GM23248 (cell line): ENCODE measurements around the gene CST6. TPM values are rescaled to one million over a fixed set of nuclear protein-coding genes. Genes with fewer than 3 reads are reported as not detected.

Experiments
- DNase-seq: peaks from one replicate; pipeline ENCODE4 v3.0.0-alpha.2; 2015
- H2AFZ ChIP-seq: fragments of 200-600 bp; sonication (generic); 2 replicates; pipeline ENCODE4 v1.6.1; 2016; ENCODE audit warnings: antibody characterized with exemption
- H3F3A ChIP-seq: fragments of 200-600 bp; sonication (generic); 2 replicates; pipeline ENCODE4 v1.6.1; 2016; ENCODE audit warnings: mild to moderate bottlenecking, antibody characterized with exemption, mixed run types; ENCODE audit not compliant: insufficient read depth
- H3K27ac ChIP-seq: fragments of 200-600 bp; sonication (generic); 2 replicates; pipeline ENCODE4 v1.5.1; 2016; ENCODE audit warnings: mild to moderate bottlenecking
- H3K27me3 ChIP-seq: fragments of 200-600 bp; sonication (generic); replicated peaks from 2 replicates; pipeline ENCODE4 v1.6.1; 2016; ENCODE audit warnings: mild to moderate bottlenecking; ENCODE audit not compliant: insufficient read depth
- H3K36me3 ChIP-seq: fragments of 200-600 bp; sonication (generic); 2 replicates; pipeline ENCODE4 v1.6.1; 2016; ENCODE audit warnings: low read depth, mild to moderate bottlenecking
- H3K4me1 ChIP-seq: fragments of 200-600 bp; sonication (generic); 2 replicates; pipeline ENCODE4 v1.6.1; 2016; ENCODE audit warnings: mild to moderate bottlenecking; ENCODE audit not compliant: insufficient read depth
- H3K4me2 ChIP-seq: fragments of 200-600 bp; sonication (generic); one replicate; pipeline ENCODE4 v1.6.1; 2016; ENCODE audit warnings: mild to moderate bottlenecking; ENCODE audit not compliant: unreplicated experiment
- H3K4me3 ChIP-seq: fragments of 200-600 bp; sonication (generic); 2 replicates; pipeline ENCODE4 v1.5.1; 2016; ENCODE audit warnings: mild to moderate bottlenecking
- H3K79me2 ChIP-seq: fragments of 200-600 bp; sonication (generic); 2 replicates; pipeline ENCODE4 v1.6.1; 2016; ENCODE audit warnings: mild to moderate bottlenecking; ENCODE audit not compliant: insufficient read depth
- H3K9ac ChIP-seq: fragments of 200-600 bp; sonication (generic); 2 replicates; pipeline ENCODE4 v1.6.1; 2016; ENCODE audit warnings: mild to moderate bottlenecking
- H3K9me2 ChIP-seq: fragments of 200-600 bp; sonication (generic); 2 replicates; pipeline ENCODE4 v1.6.1; 2016; ENCODE audit warnings: mixed run types, mild to moderate bottlenecking, moderate library complexity; ENCODE audit not compliant: insufficient read depth
- H3K9me3 ChIP-seq: fragments of 200-600 bp; sonication (generic); one replicate; pipeline ENCODE4 v1.6.1; 2017; ENCODE audit warnings: low read depth
- H4K20me1 ChIP-seq: fragments of 200-600 bp; sonication (generic); 2 replicates; pipeline ENCODE4 v1.6.0; 2016; ENCODE audit not compliant: insufficient read depth
- EZH2 ChIP-seq: fragments of 200-600 bp; sonication (generic); IDR thresholded peaks from 2 replicates; pipeline ENCODE4 v1.6.1; 2018; ENCODE audit warnings: antibody characterized with exemption, mild to moderate bottlenecking; ENCODE audit not compliant: insufficient read depth, poor library complexity, severe bottlenecking
- EZH2phosphoT487 ChIP-seq: fragments of 200-600 bp; sonication (generic); IDR thresholded peaks from 2 replicates; pipeline ENCODE4 v1.6.1; 2018; ENCODE audit warnings: antibody characterized with exemption, moderate library complexity, mild to moderate bottlenecking, low read depth; ENCODE audit not compliant: insufficient read depth
- WGBS, 2 experiments: methylation state at CpG; one replicate each; pipeline ENCODE4 v1.1.6; 2015 to 2017; ENCODE audit warnings: low lambda C conversion rate in 2 of 2, low coverage in 1 of 2; ENCODE audit errors: missing lambda C conversion rate in 2 of 2; 5-methylcytosine and 5-hydroxymethylcytosine counted together
- in situ Hi-C: fragments of 300-500 bp; cut with MboI; formaldehyde crosslinking; loops from 2 replicates; pipeline ENCODE4 v1.15.0; 2020
- polyA plus RNA-seq: library from polyadenylated mRNA; unstranded; fragments of >200 nt; fragmentation: Nextera tagmentation; extraction: Ambion mirVana; gene quantifications from 2 replicates; pipeline ENCODE4 v1.2.1, GENCODE V29; 2016
- total RNA-seq: library from RNA; depleted of rRNA; stranded (reverse); fragments of >200 nt; shearing (Covaris generic); gene quantifications from 2 replicates; pipeline ENCODE4 v1.2.3, GENCODE V29; 2014

The CST6 gene
- total and polyA plus RNA-seq, 2 experiments from 2014 or later: 21.9 to 35.1 TPM

GRCh38 chr11:65979261-65979759 lies 32.5 kb upstream of the CST6 start:
- no peaks in the 10 kb centered on the region for H3K9me3 ChIP-seq
- H4K20me1 ChIP-seq: no peaks in the 10 kb centered on the region
- no peaks in the 10 kb centered on the region for H3K4me1 ChIP-seq
- 90% methylated on average over 10 of the region's 10 CpGs for WGBS, 2 experiments
- H3K4me2 ChIP-seq: no peak overlapping the region
- DNase-seq: no peak
- no peaks in the 10 kb centered on the region for H3K27me3 ChIP-seq
- H3K79me2 ChIP-seq: no peaks in the 10 kb centered on the region
- no peaks in the 10 kb centered on the region; the same call in 1 of the 2 replicates for H3K36me3 ChIP-seq
- in situ Hi-C loops: no loop called here
- H2AFZ ChIP-seq: no peak overlapping the region
- TF ChIP-seq EZH2phosphoT487: no peak
- no peak for TF ChIP-seq EZH2
- no peak overlapping the region for H3K27ac ChIP-seq
- no peaks in the 10 kb centered on the region for H3K9me2 ChIP-seq
- no peak overlapping the region for H3K9ac ChIP-seq
- H3K4me3 ChIP-seq: no peak overlapping the region
- H3F3A ChIP-seq: no peaks in the 10 kb centered on the region

GRCh38 chr11:65981101-65981740 lies 30.6 kb upstream of the CST6 start:
- Histone ChIP-seq H3F3A (peaks cover 5% of the 10 kb centered on the region; the same call in 1 of the 2 replicates), H3K27me3 (no peaks in the 10 kb centered on the region), H3K4me2 (no peak overlapping the region), H3K27ac (no peak overlapping the region), H2AFZ (no peak overlapping the region), H3K79me2 (no peaks in the 10 kb centered on the region), H3K9me3 (no peaks in the 10 kb centered on the region), H3K9me2 (no peaks in the 10 kb centered on the region), H4K20me1 (no peaks in the 10 kb centered on the region), H3K4me1 (no peaks in the 10 kb centered on the region), H3K4me3 (no peak overlapping the region), H3K36me3 (no peaks in the 10 kb centered on the region; the same call in 1 of the 2 replicates), H3K9ac (no peak overlapping the region)
- WGBS, 2 experiments: 69 to 72% methylated on average over 12 of the region's 12 CpGs
- DNase-seq: no peak
- in situ Hi-C loops: loop anchor here (10.0 kb wide), 1 partner anchor 96 kb away; the partner anchor contains the start of gene FIBP
- TF ChIP-seq EZH2 (no peak), EZH2phosphoT487 (no peak)

GRCh38 chr11:65981972-65982823 lies 29.6 kb upstream of the CST6 start:
- H2AFZ ChIP-seq: no peak overlapping the region
- no peaks in the 10 kb centered on the region for H4K20me1 ChIP-seq
- H3K27me3 ChIP-seq: no peaks in the 10 kb centered on the region
- DNase-seq: no peak
- no peaks in the 10 kb centered on the region for H3K79me2 ChIP-seq
- H3K4me1 ChIP-seq: no peaks in the 10 kb centered on the region
- no peaks in the 10 kb centered on the region for H3K9me3 ChIP-seq
- peaks cover 5% of the 10 kb centered on the region; the same call in 1 of the 2 replicates for H3F3A ChIP-seq
- WGBS, 2 experiments: 71% methylated on average over 14 to 16 of the region's 16 CpGs
- in situ Hi-C loops: loop anchor here (10.0 kb wide), 1 partner anchor 97 kb away; the partner anchor contains the start of gene FIBP
- no peak overlapping the region for H3K9ac ChIP-seq
- H3K36me3 ChIP-seq: no peaks in the 10 kb centered on the region; the same call in 1 of the 2 replicates
- no peaks in the 10 kb centered on the region for H3K9me2 ChIP-seq
- H3K4me2 ChIP-seq: no peak overlapping the region
- H3K4me3 ChIP-seq: no peak overlapping the region
- no peak overlapping the region for H3K27ac ChIP-seq
- TF ChIP-seq EZH2 (no peak), EZH2phosphoT487 (no peak)

- H3K4me2 ChIP-seq: no peak overlapping the region
- H3K36me3 ChIP-seq: no peaks in the 10 kb centered on the region
- no peaks in the 10 kb centered on the region for H3K9me2 ChIP-seq
- H3K4me1 ChIP-seq: no peaks in the 10 kb centered on the region
- H3K9me3 ChIP-seq: no peaks in the 10 kb centered on the region
- no peaks in the 10 kb centered on the region for H3K27me3 ChIP-seq
- H4K20me1 ChIP-seq: no peaks in the 10 kb centered on the region
- H3K4me3 ChIP-seq: no peak overlapping the region
- in situ Hi-C loops: loop anchor here (10.0 kb wide), 1 partner anchor 98 kb away; the partner anchor contains the start of gene FIBP
- H3F3A ChIP-seq: peaks cover 5% of the 10 kb centered on the region; the same call in 1 of the 2 replicates
- no peak for TF ChIP-seq EZH2phosphoT487
- no peak for TF ChIP-seq EZH2
- H3K9ac ChIP-seq: no peak overlapping the region
- 73 to 79% methylated on average over 22 of the region's 22 CpGs for WGBS, 2 experiments
- DNase-seq: no peak
- H3K27ac ChIP-seq: no peak overlapping the region
- no peaks in the 10 kb centered on the region for H3K79me2 ChIP-seq
- no peak overlapping the region for H2AFZ ChIP-seq
Observed at GRCh38 chr11:65982824-65983588, 28.8 kb upstream of the CST6 start.
